Natural killer cell (primary cell): ENCODE measurements around the gene CARF. TPM values are rescaled to one million over a fixed set of nuclear protein-coding genes. Genes with fewer than 3 reads are reported as not detected.
A peak's percentile ranks its signal among the peaks of the same experiment; 100 is the strongest.
"Not testable (repeated sequence)": the region's sequence is repeated elsewhere in the genome, so short reads cannot be mapped to it uniquely, and the experiment has no call there.

ENCODE experiments used
- ATAC-seq, 3 donors: fragments of 150-1000 bp in 2 of 3; fragments of 200-7000 bp in 1 of 3; cut with Tn5 transposase; 1 replicate in 1 of 3; 2 replicates in 2 of 3; pipeline ENCODE4 v1.10.0; 2021; ENCODE audit warnings: mild to moderate bottlenecking in 2 of 3, moderate library complexity in 2 of 3
- DNase-seq, 2 donors: peaks; one replicate each; pipeline versions ENCODE4 v3.0.0 to v3.0.0-alpha.2; 2013 to 2021; ENCODE audit warnings: mixed read lengths in 1 of 2
- H3K27ac ChIP-seq: one replicate; pipeline ENCODE4 v1.5.1; 2013; ENCODE audit warnings: mild to moderate bottlenecking, low read length
- H3K27me3 ChIP-seq: one replicate; pipeline ENCODE4 v1.6.1; 2013; ENCODE audit warnings: low read length; ENCODE audit not compliant: control insufficient read depth, insufficient read depth
- H3K36me3 ChIP-seq: one replicate; pipeline ENCODE4 v1.6.1; 2013; ENCODE audit warnings: low read length; ENCODE audit not compliant: control insufficient read depth, insufficient read depth
- H3K4me1 ChIP-seq: one replicate; pipeline ENCODE4 v1.6.1; 2013; ENCODE audit warnings: low read length; ENCODE audit not compliant: control insufficient read depth, insufficient read depth
- H3K4me3 ChIP-seq: one replicate; pipeline ENCODE4 v1.5.1; 2013; ENCODE audit warnings: low read length
- H3K9me3 ChIP-seq: one replicate; pipeline ENCODE4 v1.6.1; 2013; ENCODE audit warnings: low read length; ENCODE audit not compliant: control insufficient read depth, insufficient read depth
- H3K27ac Mint-ChIP-seq, 2 donors: one replicate each; pipeline ENCODE4 v1.8.0; 2022; ENCODE audit warnings: mild to moderate bottlenecking in 2 of 2, mixed read lengths in 2 of 2, moderate library complexity in 1 of 2
- H3K27me3 Mint-ChIP-seq, 2 donors: one replicate each; pipeline ENCODE4 v1.8.0; 2022; ENCODE audit warnings: low read depth in 2 of 2, mixed read lengths in 2 of 2
- H3K36me3 Mint-ChIP-seq: one replicate; pipeline ENCODE4 v1.8.0; 2022; ENCODE audit warnings: mixed read lengths
- H3K4me1 Mint-ChIP-seq, 2 donors: one replicate each; pipeline ENCODE4 v1.8.0; 2022; ENCODE audit warnings: mixed read lengths in 2 of 2
- H3K4me3 Mint-ChIP-seq: one replicate; pipeline ENCODE4 v1.8.0; 2022; ENCODE audit warnings: mild to moderate bottlenecking, moderate library complexity, mixed read lengths
- H3K9me3 Mint-ChIP-seq, 2 donors: one replicate each; pipeline ENCODE4 v1.8.0; 2022; ENCODE audit warnings: mixed read lengths in 2 of 2
- CTCF ChIP-seq: fragments of 200-600 bp; IDR thresholded peaks from one replicate; pipeline ENCODE4 v1.8.0; 2022; ENCODE audit warnings: antibody characterized with exemption
- WGBS: methylation state at CpG from one replicate; pipeline ENCODE4 v1.1.7; 2013; ENCODE audit warnings: missing lambda C conversion rate; ENCODE audit not compliant: insufficient coverage; 5-methylcytosine and 5-hydroxymethylcytosine counted together
- intact Hi-C: fragments of 100-400 bp; cut with micrococcal nuclease; formaldehyde crosslinking; loops from one replicate; pipeline ENCODE4 v1.14.2; 2022
- total RNA-seq, 4 donors: library from RNA; stranded (reverse); fragments of 120-200 nt in 1 of 4; gene quantifications; one replicate each; pipeline versions ENCODE4 v1.2.3 to v1.2.4, GENCODE V29; 2013 to 2022

The CARF gene
- total RNA-seq, 3 donors from 2014 or later (not counting 1 experiment from before 2014, with no cell fraction given) = 15.7 to 18.8 (median 16.0) TPM

- H3K36me3 ChIP-seq = no peaks in the 10 kb centered on the region
- Mint-ChIP-seq H3K27me3 (no peaks in the 10 kb centered on the region), H3K36me3 (no peaks in the 10 kb centered on the region), H3K27ac (no peak overlapping the region), H3K4me1 (peaks cover 13 to 21% of the 10 kb centered on the region in 2 donors), H3K9me3 (no peaks in the 10 kb centered on the region), H3K4me3 (no peak overlapping the region)
- intact Hi-C loops = no loop called here
- ATAC-seq (no peak), DNase-seq (no peak)
- H3K4me3 ChIP-seq = no peak overlapping the region
- H3K27me3 ChIP-seq = no peaks in the 10 kb centered on the region
- no peak overlapping the region for H3K27ac ChIP-seq
- no peak for TF ChIP-seq CTCF
- H3K4me1 ChIP-seq = peaks cover 3% of the 10 kb centered on the region
- WGBS = 90% methylated on average over 5 of the region's 5 CpGs
- no peaks in the 10 kb centered on the region for H3K9me3 ChIP-seq
Measured at GRCh38 chr2:202908186-202908585, 3.9 kb upstream of the CARF start.

- peaks cover 3% of the 10 kb centered on the region for H3K4me1 ChIP-seq
- H3K27ac Mint-ChIP-seq = no peak overlapping the region
- 92% methylated on average over 5 of the region's 6 CpGs for WGBS
- DNase-seq (no peak), ATAC-seq (no peak)
- H3K27me3 Mint-ChIP-seq = no peaks in the 10 kb centered on the region
- intact Hi-C loops = loop anchor here (2.0 kb wide), 1 partner anchor 275 kb away; the partner anchor contains the start of gene FAM117B
- no peaks in the 10 kb centered on the region for H3K27me3 ChIP-seq
- H3K4me3 Mint-ChIP-seq = peak overlapping the region; percentile 45
- H3K27ac ChIP-seq = no peak overlapping the region
- no peaks in the 10 kb centered on the region for H3K9me3 Mint-ChIP-seq
- no peak overlapping the region for H3K4me3 ChIP-seq
- peaks cover 13 to 21% of the 10 kb centered on the region in 2 donors for H3K4me1 Mint-ChIP-seq
- H3K36me3 Mint-ChIP-seq = no peaks in the 10 kb centered on the region
- TF ChIP-seq CTCF = no peak
- H3K36me3 ChIP-seq = no peaks in the 10 kb centered on the region
- H3K9me3 ChIP-seq = no peaks in the 10 kb centered on the region
Measured at GRCh38 chr2:202909394-202910192, 2.5 kb upstream of the CARF start.

- not testable (repeated sequence) for H3K9me3 ChIP-seq, DNase-seq, H3K36me3 ChIP-seq, H3K27me3 Mint-ChIP-seq, H3K36me3 Mint-ChIP-seq, H3K27ac ChIP-seq, H3K4me1 ChIP-seq, H3K27me3 ChIP-seq, ATAC-seq, H3K4me3 ChIP-seq, H3K27ac Mint-ChIP-seq, H3K9me3 Mint-ChIP-seq
- H3K4me3 Mint-ChIP-seq = peak overlapping the region; percentile 55
- peaks cover 13 to 21% of the 10 kb centered on the region in 2 donors for H3K4me1 Mint-ChIP-seq
- WGBS = 98% methylated on average over 5 of the region's 5 CpGs
- intact Hi-C loops = loop anchor here (2.0 kb wide), 1 partner anchor 275 kb away; the partner anchor contains the start of gene FAM117B
Measured at GRCh38 chr2:202910250-202910649, 1.8 kb upstream of the CARF start.

DNA sequence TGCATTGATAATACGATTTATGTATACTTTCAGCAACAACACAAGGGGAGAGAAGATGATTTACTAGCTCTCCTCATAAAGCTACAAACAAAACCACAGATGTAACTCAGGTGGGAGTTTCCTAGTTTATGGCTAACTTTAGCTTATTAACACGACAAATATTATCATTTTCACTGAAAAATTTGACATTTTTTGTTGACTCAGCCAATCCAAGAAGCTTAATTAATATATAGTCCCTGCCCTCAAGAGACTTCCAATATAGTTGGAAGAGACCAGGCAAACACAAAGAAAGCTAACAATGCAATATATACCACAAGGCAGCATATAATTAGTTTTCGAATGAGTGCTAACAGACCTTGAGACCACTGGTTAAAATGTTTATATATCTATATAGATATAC is 1.4 kb upstream of the CARF start:
- H3K27me3 Mint-ChIP-seq = no peaks in the 10 kb centered on the region
- no peaks in the 10 kb centered on the region for H3K36me3 Mint-ChIP-seq
- peak overlapping the region; percentile 80 for H3K27ac ChIP-seq
- intact Hi-C loops = loop anchor here (1.0 to 2.0 kb wide), 3 partner anchors 104 to 328 kb away; partner anchors contain the start of genes FAM117B and NBEAL1
- TF ChIP-seq CTCF = no peak
- H3K9me3 ChIP-seq = no peaks in the 10 kb centered on the region
- no peak for DNase-seq
- 17% methylated on average over 1 of the region's 3 CpGs for WGBS
- peaks cover 13 to 21% of the 10 kb centered on the region in 2 donors for H3K4me1 Mint-ChIP-seq
- H3K4me3 Mint-ChIP-seq = peak overlapping the region; percentile 99
- peak overlapping the region; percentile 94 to 99 for H3K27ac Mint-ChIP-seq
- no peaks in the 10 kb centered on the region for H3K27me3 ChIP-seq
- H3K4me1 ChIP-seq = peaks cover 3% of the 10 kb centered on the region
- no peaks in the 10 kb centered on the region for H3K36me3 ChIP-seq
- H3K9me3 Mint-ChIP-seq = no peaks in the 10 kb centered on the region
- peak overlapping the region; percentile 83 for H3K4me3 ChIP-seq
- ATAC-seq = no peak
